ENCODE data around the gene ZRANB2. TPM values are rescaled to one million over a fixed set of nuclear protein-coding genes. Genes with fewer than 3 reads are reported as not detected.
A peak's percentile ranks its signal among the peaks of the same experiment; 100 is the strongest.

The ZRANB2 gene
- total RNA-seq, 1 donor, result 56.9 TPM

GRCh38 chr1:71046891-71047634, 33.8 kb downstream of the ZRANB2 start:
- Histone ChIP-seq H3K27me3 (ENCODE audit: insufficient read depth, low read length) (peaks cover 59% of the 10 kb centered on the region), H3K4me3 (ENCODE audit: low read length) (peak overlapping the region; percentile 28), H3K4me1 (ENCODE audit: insufficient read depth, low read length) (peaks cover 20% of the 10 kb centered on the region), H3K9me3 (ENCODE audit: low read depth, low read length) (no peaks in the 10 kb centered on the region)

- Histone ChIP-seq H3K4me1 (ENCODE audit: insufficient read depth, low read length) (peaks cover 20% of the 10 kb centered on the region), H3K4me3 (ENCODE audit: low read length) (no peak overlapping the region), H3K9me3 (ENCODE audit: low read depth, low read length) (no peaks in the 10 kb centered on the region), H3K27me3 (ENCODE audit: insufficient read depth, low read length) (peaks cover 59% of the 10 kb centered on the region)
These were observed 35.3 kb downstream of the ZRANB2 start for GRCh38 chr1:71045463-71046028.

- peaks cover 20% of the 10 kb centered on the region for H3K4me1 ChIP-seq (ENCODE audit: insufficient read depth, low read length)
- H3K9me3 ChIP-seq (ENCODE audit: low read depth, low read length), result no peaks in the 10 kb centered on the region
- H3K4me3 ChIP-seq (ENCODE audit: low read length), result no peak overlapping the region
- peaks cover 58% of the 10 kb centered on the region for H3K27me3 ChIP-seq (ENCODE audit: insufficient read depth, low read length)
These were observed 36.0 kb downstream of the ZRANB2 start for GRCh38 chr1:71044833-71045232.

GRCh38 chr1:71043065-71043464, 37.8 kb downstream of the ZRANB2 start:
- Histone ChIP-seq H3K9me3 (ENCODE audit: low read depth, low read length) (no peaks in the 10 kb centered on the region), H3K4me1 (ENCODE audit: insufficient read depth, low read length) (peaks cover 19% of the 10 kb centered on the region), H3K27me3 (ENCODE audit: insufficient read depth, low read length) (peaks cover 40% of the 10 kb centered on the region), H3K4me3 (ENCODE audit: low read length) (no peak overlapping the region)

GRCh38 chr1:71041806-71042205, 39.0 kb downstream of the ZRANB2 start:
- no peak overlapping the region for H3K4me3 ChIP-seq (ENCODE audit: low read length)
- no peaks in the 10 kb centered on the region for H3K9me3 ChIP-seq (ENCODE audit: low read depth, low read length)
- H3K27me3 ChIP-seq (ENCODE audit: insufficient read depth, low read length), result peaks cover 31% of the 10 kb centered on the region
- peaks cover 7% of the 10 kb centered on the region for H3K4me1 ChIP-seq (ENCODE audit: insufficient read depth, low read length)

GRCh38 chr1:71039661-71040262, 41.1 kb downstream of the ZRANB2 start:
- peaks cover 14% of the 10 kb centered on the region for H3K27me3 ChIP-seq (ENCODE audit: insufficient read depth, low read length)

GRCh38 chr1:71038942-71039341, 41.9 kb downstream of the ZRANB2 start:
- H3K4me1 ChIP-seq (ENCODE audit: insufficient read depth, low read length), result no peaks in the 10 kb centered on the region
- H3K9me3 ChIP-seq (ENCODE audit: low read depth, low read length), result no peaks in the 10 kb centered on the region
- peaks cover 11% of the 10 kb centered on the region for H3K27me3 ChIP-seq (ENCODE audit: insufficient read depth, low read length)
- H3K4me3 ChIP-seq (ENCODE audit: low read length), result no peak overlapping the region

More at GRCh38 chr1:71039661-71040262, 41.1 kb downstream of the ZRANB2 start:
- Histone ChIP-seq H3K4me1 (ENCODE audit: insufficient read depth, low read length) (no peaks in the 10 kb centered on the region), H3K9me3 (ENCODE audit: low read depth, low read length) (no peaks in the 10 kb centered on the region), H3K4me3 (ENCODE audit: low read length) (no peak overlapping the region)

GRCh38 chr1:71037829-71038620, 42.8 kb downstream of the ZRANB2 start:
- peaks cover 7% of the 10 kb centered on the region for H3K27me3 ChIP-seq (ENCODE audit: insufficient read depth, low read length)
- no peaks in the 10 kb centered on the region for H3K4me1 ChIP-seq (ENCODE audit: insufficient read depth, low read length)
- no peak overlapping the region for H3K4me3 ChIP-seq (ENCODE audit: low read length)
- no peaks in the 10 kb centered on the region for H3K9me3 ChIP-seq (ENCODE audit: low read depth, low read length)

GRCh38 chr1:71037066-71037465, 43.8 kb downstream of the ZRANB2 start:
- Histone ChIP-seq H3K27me3 (ENCODE audit: insufficient read depth, low read length) (peaks cover 4% of the 10 kb centered on the region), H3K4me1 (ENCODE audit: insufficient read depth, low read length) (no peaks in the 10 kb centered on the region), H3K4me3 (ENCODE audit: low read length) (no peak overlapping the region), H3K9me3 (ENCODE audit: low read depth, low read length) (no peaks in the 10 kb centered on the region)

GRCh38 chr1:71033136-71033535, 47.7 kb downstream of the ZRANB2 start:
- Histone ChIP-seq H3K4me1 (ENCODE audit: insufficient read depth, low read length) (no peaks in the 10 kb centered on the region), H3K27me3 (ENCODE audit: insufficient read depth, low read length) (peaks cover 3% of the 10 kb centered on the region), H3K9me3 (ENCODE audit: low read depth, low read length) (no peaks in the 10 kb centered on the region), H3K4me3 (ENCODE audit: low read length) (no peak overlapping the region)

GRCh38 chr1:71031426-71031825, 49.4 kb downstream of the ZRANB2 start:
- H3K4me1 ChIP-seq (ENCODE audit: insufficient read depth, low read length), result no peaks in the 10 kb centered on the region
- no peaks in the 10 kb centered on the region for H3K27me3 ChIP-seq (ENCODE audit: insufficient read depth, low read length)
- H3K9me3 ChIP-seq (ENCODE audit: low read depth, low read length), result no peaks in the 10 kb centered on the region
- H3K4me3 ChIP-seq (ENCODE audit: low read length), result no peak overlapping the region

- Histone ChIP-seq H3K4me1 (ENCODE audit: insufficient read depth, low read length) (no peaks in the 10 kb centered on the region), H3K27me3 (ENCODE audit: insufficient read depth, low read length) (no peaks in the 10 kb centered on the region), H3K9me3 (ENCODE audit: low read depth, low read length) (no peaks in the 10 kb centered on the region), H3K4me3 (ENCODE audit: low read length) (no peak overlapping the region)
These were observed 50.8 kb downstream of the ZRANB2 start for GRCh38 chr1:71030026-71030425.

- no peaks in the 10 kb centered on the region for H3K27me3 ChIP-seq (ENCODE audit: insufficient read depth, low read length)
- no peaks in the 10 kb centered on the region for H3K9me3 ChIP-seq (ENCODE audit: low read depth, low read length)
- no peaks in the 10 kb centered on the region for H3K4me1 ChIP-seq (ENCODE audit: insufficient read depth, low read length)
- no peak overlapping the region for H3K4me3 ChIP-seq (ENCODE audit: low read length)
These were observed 51.9 kb downstream of the ZRANB2 start for GRCh38 chr1:71028981-71029380.

GRCh38 chr1:71027991-71028390, 52.8 kb downstream of the ZRANB2 start:
- Histone ChIP-seq H3K9me3 (ENCODE audit: low read depth, low read length) (no peaks in the 10 kb centered on the region), H3K27me3 (ENCODE audit: insufficient read depth, low read length) (no peaks in the 10 kb centered on the region), H3K4me3 (ENCODE audit: low read length) (no peak overlapping the region), H3K4me1 (ENCODE audit: insufficient read depth, low read length) (no peaks in the 10 kb centered on the region)

- Histone ChIP-seq H3K4me3 (ENCODE audit: low read length) (no peak overlapping the region), H3K9me3 (ENCODE audit: low read depth, low read length) (no peaks in the 10 kb centered on the region), H3K27me3 (ENCODE audit: insufficient read depth, low read length) (no peaks in the 10 kb centered on the region), H3K4me1 (ENCODE audit: insufficient read depth, low read length) (no peaks in the 10 kb centered on the region)
These were observed 54.7 kb downstream of the ZRANB2 start for GRCh38 chr1:71026093-71026492.

All from mononuclear cell (primary cell).